GM12892 (cell line): ENCODE data around the gene EDAR. TPM values are rescaled to one million over a fixed set of nuclear protein-coding genes. Genes with fewer than 3 reads are reported as not detected.
A peak's percentile ranks its signal among the peaks of the same experiment; 100 is the strongest.

ENCODE experiments used
- DNase-seq: peaks from one replicate; pipeline ENCODE4 v3.0.0; 2011; ENCODE audit not compliant: insufficient read length
- FAIRE-seq: peaks from 2 replicates; lab custom pipeline; 2011; peaks lifted over from hg19 to GRCh38; lab: Jason Lieb, UNC
- POLR2A ChIP-seq: IDR thresholded peaks from 2 replicates; pipeline ENCODE4 v1.6.1; 2011; ENCODE audit warnings: low read depth, low read length, control low read depth
- POLR2AphosphoS5 ChIP-seq: IDR thresholded peaks from 2 replicates; pipeline ENCODE4 v1.6.1; 2011; ENCODE audit warnings: low read depth, low read length, control low read depth
- TAF1 ChIP-seq: IDR thresholded peaks from 2 replicates; pipeline ENCODE4 v1.6.1; 2011; ENCODE audit warnings: low read depth, mild to moderate bottlenecking, control low read depth, low read length, borderline replicate concordance
- polyA plus RNA-seq: library from polyadenylated mRNA; unstranded; fragments of >200 nt; gene quantifications from one replicate; pipeline ENCODE4 v1.2.1, GENCODE V29; 2012; ENCODE audit warnings: missing spikeins, inconsistent platforms; ENCODE audit not compliant: missing spikeins

Gene EDAR
- not detected for polyA plus RNA-seq

DNA sequence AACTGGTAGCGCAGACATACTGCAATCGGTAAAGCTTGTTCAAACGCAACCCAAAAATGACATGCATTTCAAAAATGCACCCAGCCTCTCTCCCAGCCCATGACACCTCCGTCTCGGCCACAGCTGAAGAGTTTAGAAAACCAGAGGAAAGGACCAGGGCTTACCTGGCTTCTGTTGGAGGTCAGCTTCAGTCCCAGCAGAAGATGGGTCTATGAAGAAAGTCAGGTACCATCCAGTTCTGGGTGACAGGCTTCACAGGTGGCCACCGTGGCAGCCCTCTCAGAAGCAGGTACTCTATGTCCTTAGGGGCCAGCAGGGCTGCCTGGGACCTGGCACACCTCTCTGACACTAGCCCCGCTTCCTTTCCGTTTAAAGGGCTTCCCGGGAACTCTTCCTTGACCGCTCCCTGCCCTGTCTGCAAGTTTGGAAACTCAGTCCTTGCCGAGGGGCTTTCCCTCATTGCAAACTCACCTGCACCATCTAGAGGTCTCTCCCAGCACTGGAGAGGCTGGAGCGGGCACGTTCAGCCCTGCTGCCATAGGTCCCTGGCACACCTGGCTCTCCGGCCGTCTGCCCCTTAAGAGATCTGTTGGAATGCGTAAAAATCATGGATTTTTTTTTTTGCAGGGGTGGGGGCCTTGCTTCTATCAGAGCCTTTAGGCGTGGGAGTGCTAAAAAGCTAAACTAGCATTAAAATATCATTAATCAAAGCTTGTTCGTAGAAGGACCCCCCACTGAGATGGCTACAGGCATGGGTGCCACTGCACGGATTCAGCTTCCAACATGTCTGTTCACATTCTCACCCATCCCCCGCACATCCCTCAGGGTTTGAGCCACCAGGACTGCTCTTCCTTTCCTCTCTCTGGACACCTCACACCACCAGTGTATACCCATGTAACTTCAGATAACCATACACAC, at the start of gene EDAR:
Gene EDAR (minus strand): TSS at position 425 of the 918 bp plus-strand sequence. CDS start 58,206 bp downstream, outside the sequence.
- TF ChIP-seq POLR2AphosphoS5 (no peak), POLR2A (no peak), TAF1 (no peak)
- peak; percentile 37 for DNase-seq
- no peak for FAIRE-seq

DNA sequence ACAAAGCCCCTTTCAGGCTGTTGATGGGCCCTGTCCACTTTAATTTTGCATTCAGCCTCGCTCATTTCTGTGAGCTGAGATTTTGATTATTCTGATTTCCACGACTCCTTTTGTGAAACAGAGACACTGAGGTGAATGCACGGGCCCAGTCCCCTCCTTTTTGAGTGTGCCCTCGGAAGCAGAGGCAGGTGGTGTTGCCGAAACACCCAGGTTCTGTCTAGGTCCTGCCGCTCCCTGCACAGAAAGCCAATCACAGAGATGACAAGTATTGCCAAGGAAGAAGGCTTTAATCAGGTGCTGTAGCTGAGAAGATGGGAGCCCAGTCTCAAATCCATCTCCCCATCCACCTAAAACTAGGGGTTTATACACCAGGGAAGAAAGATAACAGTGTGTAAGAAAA, 44.2 kb upstream of the EDAR start:
- FAIRE-seq (no peak), DNase-seq (no peak)
- TF ChIP-seq POLR2A, result no peak
- TF ChIP-seq POLR2AphosphoS5, result no peak
- no peak for TF ChIP-seq TAF1

DNA sequence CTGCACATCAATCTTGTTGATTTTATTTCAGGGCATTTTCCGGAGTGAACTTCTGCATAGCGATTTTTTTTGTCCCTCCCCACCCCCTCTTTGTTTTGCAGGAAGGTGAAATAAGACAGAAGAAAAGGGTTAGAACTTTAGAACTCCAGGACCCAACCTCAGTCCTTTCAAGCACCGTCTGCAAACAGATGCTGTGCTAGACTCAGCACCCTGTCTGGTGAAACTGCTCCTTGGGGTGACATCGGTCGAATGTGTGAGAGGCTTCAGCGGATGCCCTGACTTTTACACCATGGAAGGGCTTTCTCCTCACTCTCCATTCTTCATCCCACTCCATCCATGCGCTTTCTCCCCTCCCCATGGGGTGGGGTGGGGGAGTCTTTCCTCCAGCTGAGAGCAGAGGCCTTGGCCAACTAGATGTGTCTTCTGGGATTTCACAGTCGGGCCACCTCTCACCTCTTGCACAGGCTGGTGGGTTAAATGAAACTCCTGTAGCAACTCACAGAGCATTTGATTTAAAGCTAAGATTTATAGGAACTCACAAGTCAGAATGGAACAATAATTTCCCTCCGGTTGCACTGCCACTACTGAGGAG, 43.3 kb upstream of the EDAR start:
- FAIRE-seq (no peak), DNase-seq (no peak)
- TF ChIP-seq POLR2AphosphoS5 (no peak), POLR2A (no peak), TAF1 (no peak)

DNA sequence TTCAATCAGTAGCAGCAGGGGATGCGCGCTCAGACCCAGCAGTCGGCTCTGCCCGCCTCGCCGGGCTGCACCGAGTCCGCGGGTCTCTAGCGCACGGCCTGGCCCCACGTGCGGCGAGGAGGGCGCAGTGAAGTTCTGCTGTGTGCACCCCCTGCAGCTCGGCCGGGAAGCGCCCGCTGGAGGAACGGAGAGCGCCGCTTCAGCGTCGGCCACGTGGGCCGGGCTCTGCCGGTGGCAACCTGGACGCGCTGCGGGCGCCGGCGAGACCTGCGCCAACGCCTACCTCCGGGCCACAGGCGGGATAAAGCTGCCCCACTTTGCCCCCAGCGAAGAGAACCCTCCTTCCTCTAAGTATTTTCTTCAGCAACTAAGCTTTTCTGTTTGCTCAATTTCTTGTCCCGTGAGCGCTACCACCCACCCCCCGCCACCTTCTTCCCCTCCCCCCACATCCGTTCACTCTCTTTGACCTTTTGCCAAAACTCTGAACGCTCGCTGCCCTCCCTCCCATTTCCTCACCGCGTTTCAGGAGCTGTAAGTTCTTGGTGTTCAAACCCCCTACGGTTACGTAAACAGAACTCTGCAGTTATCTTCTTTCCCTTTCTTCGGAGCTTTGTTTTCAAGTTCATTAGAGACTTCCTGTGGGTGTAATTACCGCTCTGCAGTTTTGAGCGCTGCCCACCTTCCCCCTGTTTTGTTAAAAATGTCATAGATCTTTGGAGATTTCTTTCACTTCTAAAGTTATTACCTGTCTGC, 42.6 kb upstream of the EDAR start:
- DNase-seq (peak; percentile 18), FAIRE-seq (no peak)
- TF ChIP-seq TAF1 (no peak), POLR2A (no peak), POLR2AphosphoS5 (no peak)

DNA sequence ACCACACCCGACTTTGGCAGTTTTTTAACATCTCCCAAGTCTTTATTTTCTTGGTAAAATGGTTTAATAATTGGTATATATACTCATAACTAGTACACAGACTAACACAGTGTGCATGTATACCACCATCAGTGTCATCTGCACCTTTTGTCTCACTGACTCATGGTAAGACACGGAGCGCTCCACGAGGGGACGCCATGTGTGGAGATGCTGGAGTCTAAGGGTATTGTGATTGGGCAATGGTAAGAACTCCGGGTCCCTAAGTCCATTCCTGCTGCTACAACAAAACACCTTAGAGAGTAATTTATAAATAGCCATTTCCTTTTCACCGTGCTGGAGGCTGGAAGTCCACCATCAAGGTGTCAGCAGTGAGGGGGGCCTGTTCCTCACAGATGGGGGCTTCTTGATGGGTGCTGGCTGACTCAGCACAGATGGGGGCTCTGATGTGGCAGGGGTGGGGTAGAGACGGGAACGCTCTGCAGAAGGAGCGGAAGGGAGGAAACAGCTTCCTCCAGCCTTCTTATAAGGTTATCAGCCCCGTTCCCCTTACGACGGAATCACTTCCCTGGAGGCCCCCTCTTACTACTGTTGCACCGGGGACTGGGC, 42.0 kb upstream of the EDAR start:
- FAIRE-seq (no peak), DNase-seq (no peak)
- TF ChIP-seq TAF1, result no peak
- TF ChIP-seq POLR2A, result no peak
- TF ChIP-seq POLR2AphosphoS5, result no peak

DNA sequence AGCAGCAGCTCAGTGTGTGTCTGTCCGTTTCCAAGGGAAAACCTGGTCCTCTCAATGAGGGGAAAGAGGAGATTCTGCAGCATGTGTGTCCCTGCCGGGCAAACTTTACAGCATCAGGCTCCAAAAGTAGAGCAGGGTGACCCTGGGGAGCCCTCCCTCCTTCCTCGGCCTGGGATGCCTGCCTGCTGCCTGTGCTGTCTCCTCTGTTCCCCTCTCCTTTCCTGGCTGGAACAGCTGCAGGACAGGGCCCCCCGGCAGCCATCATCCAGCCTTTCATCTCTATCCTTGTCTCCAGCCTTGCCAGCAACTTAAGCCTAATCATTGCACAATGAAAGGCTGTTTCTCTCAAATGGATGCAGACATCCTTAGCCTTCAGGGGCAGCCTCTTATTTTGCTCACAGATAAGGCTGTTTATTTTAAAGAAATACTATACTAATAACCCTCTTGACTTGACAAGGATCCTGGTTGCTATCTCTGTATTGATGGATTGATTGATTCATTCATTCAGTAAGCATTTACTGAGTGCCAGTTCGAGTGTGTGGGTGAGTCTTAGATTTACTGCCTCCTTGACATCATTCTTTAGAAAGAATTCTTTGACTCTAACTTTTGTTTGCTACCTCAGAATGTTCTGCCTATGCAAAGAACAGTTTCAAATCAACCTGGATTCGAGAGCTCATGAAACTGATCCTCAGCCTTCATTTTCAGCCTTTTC, 40.6 kb upstream of the EDAR start:
- no peak for TF ChIP-seq POLR2A
- TF ChIP-seq POLR2AphosphoS5, result no peak
- no peak for DNase-seq
- FAIRE-seq, result no peak

DNA sequence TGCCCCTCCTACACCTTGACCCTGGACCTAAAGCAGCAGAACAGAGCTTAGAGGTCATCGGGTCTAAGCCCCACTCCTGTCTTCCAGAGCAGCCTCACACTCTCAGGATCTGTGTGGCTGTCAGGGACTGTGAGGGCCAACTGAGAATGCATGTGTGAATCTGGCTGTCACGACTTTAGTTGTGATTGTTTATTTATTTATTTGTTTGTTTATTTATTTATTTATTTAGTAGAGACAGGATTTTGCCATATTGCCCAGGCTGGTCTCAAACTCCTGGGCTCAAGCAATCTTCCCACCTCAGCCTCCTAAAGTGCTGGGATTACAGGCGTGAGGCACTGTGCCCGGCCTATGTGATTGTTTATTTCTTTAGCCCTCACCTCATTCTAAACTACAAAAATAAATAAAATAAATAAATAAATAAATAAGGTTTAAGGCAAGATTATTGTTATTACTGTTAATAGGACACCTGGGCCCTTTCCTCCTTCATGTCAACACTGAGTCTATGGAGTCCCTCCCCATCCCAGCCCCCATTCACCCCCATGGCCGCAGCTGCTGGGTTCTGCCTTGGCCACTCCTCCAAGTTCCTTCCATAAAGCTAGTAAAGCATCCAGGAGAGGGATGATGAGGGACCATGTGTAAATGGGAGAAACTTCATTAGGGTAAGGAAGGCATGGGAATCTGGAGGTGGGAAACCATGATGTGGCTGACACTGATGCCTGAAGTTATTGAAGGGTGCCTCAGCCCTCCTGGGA, 39.9 kb upstream of the EDAR start:
- TF ChIP-seq POLR2A, result no peak
- TF ChIP-seq POLR2AphosphoS5, result no peak
- no peak for TF ChIP-seq TAF1
- no peak for DNase-seq
- FAIRE-seq, result no peak

DNA sequence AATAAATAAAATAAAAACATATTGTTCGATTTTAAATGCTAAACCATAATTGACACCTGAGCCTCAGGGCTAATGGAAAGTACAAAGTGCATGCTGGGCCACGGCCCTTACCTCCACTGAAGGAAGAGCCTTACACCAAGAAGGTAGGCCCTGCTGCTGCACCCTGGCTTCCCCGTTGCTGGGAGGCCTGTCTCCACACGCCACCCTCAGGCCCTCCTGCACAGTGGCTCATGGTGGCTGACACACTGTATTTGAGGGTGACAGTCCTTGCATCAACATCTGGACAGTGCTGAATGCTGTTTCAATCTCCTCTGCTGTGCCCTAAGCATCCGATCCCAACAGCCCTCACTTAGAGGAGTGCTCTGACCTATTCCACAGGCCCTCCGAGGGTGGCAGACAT, 39.3 kb upstream of the EDAR start:
- DNase-seq (no peak), FAIRE-seq (no peak)
- no peak for TF ChIP-seq TAF1
- TF ChIP-seq POLR2AphosphoS5, result no peak
- no peak for TF ChIP-seq POLR2A

DNA sequence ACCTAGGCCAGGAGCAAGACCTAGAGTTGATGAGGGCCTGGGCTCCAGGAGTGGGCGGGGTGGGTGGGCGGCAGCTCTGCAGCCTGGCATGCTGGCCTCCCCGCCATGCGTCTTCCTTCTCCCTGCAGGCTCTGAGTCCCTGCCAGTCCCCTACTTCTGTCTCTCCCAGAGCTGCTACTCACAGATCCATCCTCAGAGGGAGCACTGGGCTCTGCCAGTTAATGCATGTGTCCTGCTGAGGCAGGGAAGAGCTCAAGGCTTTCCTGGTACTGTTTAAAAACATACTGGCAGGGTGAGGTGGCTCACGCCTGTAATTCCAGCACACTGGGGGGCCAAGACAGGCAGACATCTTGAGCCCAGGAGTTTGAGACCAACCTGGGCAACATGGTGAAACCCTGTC, 38.7 kb upstream of the EDAR start:
- TF ChIP-seq POLR2AphosphoS5, result no peak
- no peak for TF ChIP-seq POLR2A
- no peak for TF ChIP-seq TAF1
- no peak for FAIRE-seq
- no peak for DNase-seq

DNA sequence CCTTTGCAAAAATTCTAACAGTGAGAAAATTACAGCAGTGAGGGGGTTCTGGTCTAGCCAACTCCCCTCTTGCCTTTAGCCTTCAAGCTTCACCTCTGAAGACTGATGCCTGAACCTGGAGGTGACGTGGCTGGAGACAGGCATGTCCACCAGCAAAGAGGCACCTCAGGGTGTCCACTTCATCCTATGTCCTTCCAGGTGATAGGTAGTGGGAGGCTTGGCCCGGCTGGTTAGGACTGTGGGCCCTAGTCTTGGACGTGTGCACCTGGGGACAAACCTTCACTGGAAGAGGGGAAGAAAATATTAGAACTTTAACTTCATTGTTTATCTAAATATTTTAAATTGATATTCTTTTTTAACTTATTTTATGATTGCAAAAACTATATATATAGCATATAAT, 35.5 kb upstream of the EDAR start:
- TF ChIP-seq TAF1 (no peak), POLR2AphosphoS5 (no peak), POLR2A (no peak)
- FAIRE-seq (no peak), DNase-seq (no peak)
